Calu3 (cell line): ENCODE measurements around the gene CEP128. TPM values are rescaled to one million over a fixed set of nuclear protein-coding genes. Genes with fewer than 3 reads are reported as not detected.

ENCODE experiments used
- BruUV-seq: library from RNA; stranded (reverse); fragments of 400-500 nt; replicated peaks from 2 replicates; lab custom pipeline; 2021; lab: Mats Ljungman, UMichigan
- CTCF ChIA-PET: fragments of 300-600 bp; sonication (Branson Sonifier 250); formaldehyde crosslinking; loops from one replicate; lab custom pipeline; 2022; ENCODE audit warnings: antibody characterized with exemption; lab: Charles Lee
- DNase-seq: peaks from one replicate; pipeline ENCODE4 v3.0.0; 2022
- H3K27ac Mint-ChIP-seq: one replicate; pipeline ENCODE4 v1.8.0; 2022; ENCODE audit warnings: mixed read lengths; ENCODE audit not compliant: unreplicated experiment
- H3K27me3 Mint-ChIP-seq: one replicate; pipeline ENCODE4 v1.8.0; 2022; ENCODE audit warnings: mixed read lengths; ENCODE audit not compliant: unreplicated experiment
- H3K36me3 Mint-ChIP-seq: one replicate; pipeline ENCODE4 v1.8.0; 2022; ENCODE audit warnings: mild to moderate bottlenecking, moderate library complexity, mixed read lengths; ENCODE audit not compliant: insufficient read depth, unreplicated experiment
- H3K4me1 Mint-ChIP-seq: one replicate; pipeline ENCODE4 v1.8.0; 2022; ENCODE audit warnings: mild to moderate bottlenecking, low read depth, mixed read lengths; ENCODE audit not compliant: unreplicated experiment
- H3K4me3 Mint-ChIP-seq: one replicate; pipeline ENCODE4 v1.8.0; 2022; ENCODE audit warnings: mild to moderate bottlenecking, low read depth, moderate library complexity, mixed read lengths; ENCODE audit not compliant: unreplicated experiment
- H3K9me3 Mint-ChIP-seq: one replicate; pipeline ENCODE4 v1.8.0; 2022; ENCODE audit warnings: low read depth, mixed read lengths; ENCODE audit not compliant: unreplicated experiment
- intact Hi-C: fragments of 100-400 bp; cut with micrococcal nuclease; formaldehyde crosslinking; loops from one replicate; pipeline ENCODE4 v1.10.0; 2022; ENCODE audit not compliant: unreplicated experiment
- total RNA-seq: library from RNA; stranded (reverse); gene quantifications from 2 replicates; pipeline ENCODE4 v1.2.3, GENCODE V29; 2022
- TF ChIP-seq, protein P1 (sequence below): fragments of 200-600 bp; IDR thresholded peaks from one replicate; pipeline ENCODE4 v1.8.0; 2022; ENCODE audit warnings: antibody characterized with exemption; ENCODE audit not compliant: unreplicated experiment

CEP128 gene
- total RNA-seq, 1 experiment from 2014 or later = 22.9 TPM

DNA sequence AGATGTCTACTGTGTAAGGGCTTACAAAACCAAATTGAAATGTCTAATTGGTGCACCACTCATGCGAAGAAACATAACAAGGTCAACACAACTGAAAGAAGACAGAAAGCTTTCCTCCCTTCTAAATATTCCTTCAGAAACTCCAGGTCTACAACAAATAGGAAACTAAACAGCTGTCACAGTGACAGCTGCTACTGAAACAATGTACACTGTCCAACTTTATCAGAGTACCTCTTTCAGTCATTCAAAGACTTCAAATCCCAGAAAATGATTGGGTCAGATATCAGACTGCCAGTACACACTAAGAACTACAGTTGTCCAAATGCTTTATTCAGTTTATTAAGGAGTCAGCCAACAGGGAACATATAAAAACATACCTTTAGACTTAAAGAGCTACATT lies 35.2 kb downstream of the CEP128 start:
- CTCF ChIA-PET = no interaction called here
- no TSS peak for BruUV-seq

DNA sequence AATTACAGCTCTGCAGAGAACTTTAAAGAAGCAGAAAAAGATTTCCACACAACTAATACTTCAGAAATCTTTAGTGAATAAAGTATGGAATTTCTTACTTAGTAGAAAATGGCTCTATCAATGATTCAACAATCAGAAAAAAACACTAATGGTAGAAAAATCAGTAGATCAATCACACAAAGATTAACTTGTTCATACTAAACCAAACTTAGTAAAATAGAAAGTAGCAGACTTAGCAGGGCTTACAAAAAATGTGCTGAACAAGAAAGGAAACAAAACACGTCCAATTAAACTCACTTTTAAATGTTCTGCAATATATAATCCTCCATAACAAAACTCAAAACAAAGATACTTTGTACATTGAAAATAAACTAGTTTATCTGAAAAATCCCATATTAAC lies 38.9 kb downstream of the CEP128 start:
- no peak overlapping the region for H3K27ac Mint-ChIP-seq
- H3K4me1 Mint-ChIP-seq = no peaks in the 10 kb centered on the region
- no peak for DNase-seq
- H3K27me3 Mint-ChIP-seq = no peaks in the 10 kb centered on the region
- intact Hi-C loops = no loop called here
- H3K4me3 Mint-ChIP-seq = no peak overlapping the region
- no peaks in the 10 kb centered on the region for H3K36me3 Mint-ChIP-seq
- no TSS peak for BruUV-seq
- CTCF ChIA-PET = no interaction called here
- H3K9me3 Mint-ChIP-seq = no peaks in the 10 kb centered on the region
- TF ChIP-seq, protein P1, sequence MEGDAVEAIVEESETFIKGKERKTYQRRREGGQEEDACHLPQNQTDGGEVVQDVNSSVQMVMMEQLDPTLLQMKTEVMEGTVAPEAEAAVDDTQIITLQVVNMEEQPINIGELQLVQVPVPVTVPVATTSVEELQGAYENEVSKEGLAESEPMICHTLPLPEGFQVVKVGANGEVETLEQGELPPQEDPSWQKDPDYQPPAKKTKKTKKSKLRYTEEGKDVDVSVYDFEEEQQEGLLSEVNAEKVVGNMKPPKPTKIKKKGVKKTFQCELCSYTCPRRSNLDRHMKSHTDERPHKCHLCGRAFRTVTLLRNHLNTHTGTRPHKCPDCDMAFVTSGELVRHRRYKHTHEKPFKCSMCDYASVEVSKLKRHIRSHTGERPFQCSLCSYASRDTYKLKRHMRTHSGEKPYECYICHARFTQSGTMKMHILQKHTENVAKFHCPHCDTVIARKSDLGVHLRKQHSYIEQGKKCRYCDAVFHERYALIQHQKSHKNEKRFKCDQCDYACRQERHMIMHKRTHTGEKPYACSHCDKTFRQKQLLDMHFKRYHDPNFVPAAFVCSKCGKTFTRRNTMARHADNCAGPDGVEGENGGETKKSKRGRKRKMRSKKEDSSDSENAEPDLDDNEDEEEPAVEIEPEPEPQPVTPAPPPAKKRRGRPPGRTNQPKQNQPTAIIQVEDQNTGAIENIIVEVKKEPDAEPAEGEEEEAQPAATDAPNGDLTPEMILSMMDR = no peak

More for the DNA sequence above, 35.2 kb downstream of the CEP128 start:
- Mint-ChIP-seq H3K9me3 (no peaks in the 10 kb centered on the region), H3K36me3 (no peaks in the 10 kb centered on the region), H3K4me3 (no peak overlapping the region), H3K27ac (no peak overlapping the region), H3K27me3 (no peaks in the 10 kb centered on the region), H3K4me1 (no peaks in the 10 kb centered on the region)
- no peak for DNase-seq
- TF ChIP-seq, protein P1 = no peak
- intact Hi-C loops = no loop called here

DNA sequence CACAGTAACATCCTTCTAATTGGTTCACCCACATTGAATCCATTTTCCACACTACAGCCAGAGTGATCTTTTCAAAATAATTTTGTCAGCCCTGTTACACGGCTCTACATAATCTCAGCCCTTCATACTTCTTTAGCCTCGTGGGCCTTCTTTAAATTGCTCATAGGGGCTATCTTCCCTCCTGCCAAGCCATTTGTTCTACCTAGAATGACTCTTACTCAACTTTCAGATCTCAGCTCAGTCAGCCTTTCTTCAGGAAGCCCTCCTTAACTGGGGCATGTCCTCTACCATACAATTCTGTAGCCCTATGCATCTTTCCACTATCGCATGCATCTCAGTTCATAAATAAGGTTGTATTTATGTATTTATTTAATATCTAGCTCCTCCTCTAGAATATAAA lies 39.7 kb downstream of the CEP128 start:
- BruUV-seq = no TSS peak
- TF ChIP-seq, protein P1 = no peak
- no peaks in the 10 kb centered on the region for H3K4me1 Mint-ChIP-seq
- no peak overlapping the region for H3K4me3 Mint-ChIP-seq
- CTCF ChIA-PET = no interaction called here
- DNase-seq = no peak
- intact Hi-C loops = no loop called here
- no peaks in the 10 kb centered on the region for H3K9me3 Mint-ChIP-seq
- H3K27ac Mint-ChIP-seq = no peak overlapping the region
- H3K36me3 Mint-ChIP-seq = no peaks in the 10 kb centered on the region
- no peaks in the 10 kb centered on the region for H3K27me3 Mint-ChIP-seq

DNA sequence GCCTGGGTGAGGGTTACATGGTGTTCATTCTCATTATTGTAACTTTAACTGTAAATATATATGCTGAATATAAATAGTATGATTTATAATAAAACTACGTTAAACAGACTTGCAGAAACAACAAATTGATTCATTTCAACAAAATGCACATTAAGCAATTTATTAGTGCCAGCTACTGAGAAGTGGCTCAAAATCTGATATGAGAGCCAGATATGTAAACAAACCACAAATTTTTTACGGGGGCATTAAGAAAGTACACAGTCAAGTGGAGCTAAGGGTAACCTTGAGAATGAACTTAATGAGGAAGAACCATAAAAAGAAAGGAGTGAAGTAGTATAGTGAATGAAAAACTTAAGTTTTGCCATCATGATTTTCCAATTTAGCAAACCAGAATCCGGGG lies 40.3 kb downstream of the CEP128 start:
- TF ChIP-seq, protein P1 = no peak
- CTCF ChIA-PET = interaction anchor here (0.7 kb wide), 1 partner anchor 11 kb away, joined by 4 read pairs; no protein-coding TSS in a partner anchor
- intact Hi-C loops = no loop called here
- Mint-ChIP-seq H3K27me3 (no peaks in the 10 kb centered on the region), H3K9me3 (no peaks in the 10 kb centered on the region), H3K4me3 (no peak overlapping the region), H3K4me1 (no peaks in the 10 kb centered on the region), H3K27ac (no peak overlapping the region), H3K36me3 (no peaks in the 10 kb centered on the region)
- BruUV-seq = no TSS peak
- DNase-seq = no peak
